K562 (cell line): ENCODE results near the gene C14orf180. TPM values are rescaled to one million over a fixed set of nuclear protein-coding genes. Genes with fewer than 3 reads are reported as not detected.

Experiments used
- ATAC-seq: fragments of 200-7000 bp; cut with Tn5 transposase; 3 replicates; pipeline ENCODE4 v1.9.1; 2020; ENCODE audit warnings: moderate library complexity
- BruUV-seq: library from RNA; stranded (reverse); fragments of 400-500 nt; replicated peaks from 2 replicates; lab custom pipeline; 2021; lab: Mats Ljungman, UMichigan
- CTCF ChIA-PET: fragments of 300-600 bp; formaldehyde crosslinking; extraction: SDS; loops from one replicate; lab custom pipeline; 2021; ENCODE audit warnings: low intra/inter-chr PET ratio; lab: Yijun Ruan, JAX
- POLR2A ChIA-PET: fragments of 300-600, 350-650 bp; sonication (Branson Sonifier 250); formaldehyde crosslinking; extraction: SDS; loops from one replicate; lab custom pipeline; 2021; ENCODE audit warnings: antibody characterized with exemption, inconsistent platforms; lab: Yijun Ruan, JAX
- DNase-seq, 4 experiments: peaks; one replicate each; pipeline versions ENCODE4 v3.0.0 to v3.0.0-alpha.2; 2011 to 2018; ENCODE audit warnings: low spot score in 3 of 4, mixed read lengths in 3 of 4; ENCODE audit errors: extremely low read depth in 1 of 4
- FAIRE-seq: peaks from 2 replicates; lab custom pipeline; 2011; peaks lifted over from hg19 to GRCh38; lab: Jason Lieb, UNC
- H2AFZ ChIP-seq: 2 replicates; pipeline ENCODE4 v1.6.0; 2011; ENCODE audit warnings: low read depth, low read length, control low read depth, inconsistent platforms
- H3K27ac ChIP-seq: fragments of 200-600 bp; 3 replicates; pipeline ENCODE4 v1.8.0; 2011; ENCODE audit warnings: low read depth, mild to moderate bottlenecking, control low read depth, inconsistent platforms, low read length, moderate library complexity, mixed read lengths; ENCODE audit errors: extremely low read depth
- H3K27me3 ChIP-seq, 2 experiments: fragments of 300-600 bp in 1 of 2; 2 replicates in 1 of 2; 3 replicates in 1 of 2; pipeline versions ENCODE4 v1.6.0 to v1.8.0; 2011; ENCODE audit warnings: inconsistent platforms in 2 of 2, low read length in 2 of 2, mild to moderate bottlenecking in 1 of 2, mixed read lengths in 1 of 2, moderate library complexity in 1 of 2; ENCODE audit not compliant: control insufficient read depth in 2 of 2, insufficient read depth in 2 of 2
- H3K36me3 ChIP-seq: fragments of 300-600 bp; 3 replicates; pipeline ENCODE4 v1.8.0; 2011; ENCODE audit warnings: mild to moderate bottlenecking, low read length, inconsistent platforms; ENCODE audit not compliant: control insufficient read depth, insufficient read depth
- H3K4me1 ChIP-seq, 2 experiments: fragments of 200-600 bp in 1 of 2; replicated peaks in 1 of 2; 2 replicates in 1 of 2; 3 replicates in 1 of 2; pipeline versions ENCODE4 v1.5.1 to v1.8.0; 2011; ENCODE audit warnings: inconsistent platforms in 2 of 2, low read length in 2 of 2, mild to moderate bottlenecking in 1 of 2, mixed read lengths in 1 of 2, moderate library complexity in 1 of 2; ENCODE audit not compliant: control insufficient read depth in 2 of 2, insufficient read depth in 2 of 2
- H3K4me2 ChIP-seq: 2 replicates; pipeline ENCODE4 v1.6.1; 2011; ENCODE audit warnings: low read length, control low read depth, inconsistent platforms, mixed read lengths; ENCODE audit not compliant: insufficient read depth
- H3K4me3 ChIP-seq: fragments of 200-600 bp; sonication (generic), shearing (Covaris generic); 2 replicates; pipeline ENCODE4 v1.5.1; 2016; ENCODE audit warnings: control low read depth, inconsistent platforms
- H3K79me2 ChIP-seq: fragments of 200-600 bp; 3 replicates; pipeline ENCODE4 v1.8.0; 2011; ENCODE audit warnings: low read length, inconsistent platforms; ENCODE audit not compliant: control insufficient read depth, insufficient read depth
- H3K9ac ChIP-seq, 2 experiments: 2 replicates each; pipeline versions ENCODE4 v1.6.0 to v1.6.1; 2011; ENCODE audit warnings: low read depth in 2 of 2, low read length in 2 of 2, control low read depth in 1 of 2, inconsistent platforms in 1 of 2, mild to moderate bottlenecking in 1 of 2, mixed read lengths in 1 of 2; ENCODE audit not compliant: insufficient read depth in 1 of 2
- H3K9me1 ChIP-seq: one replicate; pipeline ENCODE4 v1.6.0; 2011; ENCODE audit warnings: inconsistent platforms, mild to moderate bottlenecking, low read length, moderate library complexity; ENCODE audit not compliant: control insufficient read depth, insufficient read depth
- H3K9me3 ChIP-seq: replicated peaks from 2 replicates; pipeline ENCODE4 v1.5.1; 2011; ENCODE audit warnings: low read depth, low read length, inconsistent platforms; ENCODE audit not compliant: control insufficient read depth, insufficient read depth
- H4K20me1 ChIP-seq: replicated peaks from 2 replicates; pipeline ENCODE4 v1.6.1; 2011; ENCODE audit warnings: low read length, inconsistent platforms, mixed read lengths; ENCODE audit not compliant: control insufficient read depth, insufficient read depth
- ATF4 ChIP-seq: fragments of 450-650 bp; formaldehyde crosslinking; IDR thresholded peaks from 2 replicates; pipeline ENCODE4 v1.4.0; 2022; ENCODE audit warnings: mild to moderate bottlenecking, moderate library complexity
- BDP1 ChIP-seq: IDR thresholded peaks from 3 replicates; pipeline ENCODE4 v1.6.1; 2011; ENCODE audit not compliant: insufficient read length, insufficient read depth
- BRF1 ChIP-seq: IDR thresholded peaks from 3 replicates; pipeline ENCODE4 v1.6.1; 2011; ENCODE audit warnings: borderline replicate concordance, mild to moderate bottlenecking; ENCODE audit not compliant: insufficient read length; ENCODE audit errors: extremely low read depth
- CEBPB ChIP-seq: fragments of 450-650 bp; IDR thresholded peaks from 2 replicates; pipeline ENCODE4 v1.6.1; 2016; ENCODE audit warnings: missing genetic modification characterization, missing compliant biosample characterization
- CGGBP1 ChIP-seq: fragments of 250-450 bp; sonication (Bioruptor Pico); IDR thresholded peaks from 2 replicates; pipeline ENCODE4 v1.9.0; 2021; ENCODE audit warnings: mild to moderate bottlenecking
- KLF6 ChIP-seq: fragments of 250-450 bp; sonication (Bioruptor Pico); IDR thresholded peaks from 2 replicates; pipeline ENCODE4 v1.4.0; 2020; ENCODE audit warnings: mild to moderate bottlenecking, moderate library complexity, borderline replicate concordance
- NR1H2 ChIP-seq: sonication (generic); formaldehyde crosslinking; IDR thresholded peaks from 2 replicates; pipeline ENCODE4 v1.4.0; 2020; ENCODE audit warnings: mild to moderate bottlenecking, missing genetic modification reagents
- RBM25 ChIP-seq: fragments of 200-400 bp; formaldehyde crosslinking; IDR thresholded peaks from 2 replicates; pipeline ENCODE4 v1.6.1; 2018; ENCODE audit warnings: low read length, low read depth, moderate library complexity; ENCODE audit not compliant: severe bottlenecking
- TOE1 ChIP-seq, 2 experiments: fragments of 450-650 bp in 1 of 2; sonication (generic) in 1 of 2; formaldehyde crosslinking in 1 of 2; IDR thresholded peaks; 2 replicates each; pipeline versions ENCODE4 v1.7.1 to v1.8.0; 2016 to 2022; ENCODE audit warnings: borderline replicate concordance in 2 of 2, mild to moderate bottlenecking in 2 of 2, antibody characterized with exemption in 1 of 2, inconsistent platforms in 1 of 2, low read depth in 1 of 2, missing genetic modification reagents in 1 of 2, moderate library complexity in 1 of 2
- ZBTB49 ChIP-seq: sonication (generic); formaldehyde crosslinking; IDR thresholded peaks from 2 replicates; pipeline ENCODE4 v1.8.0; 2022; ENCODE audit warnings: missing genetic modification reagents, mild to moderate bottlenecking, borderline replicate concordance
- ZKSCAN3 ChIP-seq: fragments of 250-450 bp; sonication (Bioruptor Pico); IDR thresholded peaks from 2 replicates; pipeline ENCODE4 v1.4.0; 2020
- ZNF354B ChIP-seq: fragments of 250-450 bp; sonication (Bioruptor Pico); IDR thresholded peaks from 2 replicates; pipeline ENCODE4 v1.4.0; 2020
- ZNF644 ChIP-seq: fragments of 200-800 bp; sonication (Bioruptor generic); IDR thresholded peaks from 2 replicates; pipeline ENCODE4 v1.6.1; 2016; ENCODE audit warnings: low read depth, missing genetic modification characterization, missing compliant biosample characterization
- WGBS: fragments of 100-300 bp; shearing (Covaris generic); methylation state at CpG from one replicate; pipeline ENCODE4 v1.1.6; 2016; ENCODE audit warnings: low coverage, mixed read lengths; ENCODE audit not compliant: insufficient coverage; ENCODE audit errors: missing lambda C conversion rate; 5-methylcytosine and 5-hydroxymethylcytosine counted together
- in situ Hi-C: fragments of 300-500 bp; cut with MboI; formaldehyde crosslinking; loops from 4 replicates; pipeline ENCODE4 v1.15.0; 2018; ENCODE audit warnings: inconsistent platforms, mixed read lengths
- intact Hi-C: fragments of 100-400 bp; cut with micrococcal nuclease; formaldehyde crosslinking; loops from 2 replicates; pipeline ENCODE4 v1.14.2; 2022
- polyA plus RNA-seq, 8 experiments: library from polyadenylated mRNA; depleted of rRNA in 4 of 8; stranded (reverse) in 5 of 8; unstranded in 3 of 8; fragments of >200 nt; fragmentation: Nextera tagmentation in 2 of 8; fragmentation: Illumina TruSeq in 1 of 8; extraction: Ambion mirVana in 2 of 8; extraction: Trizol in 1 of 8; gene quantifications; 2 replicates each; pipeline versions ENCODE4 v1.2.1 to v1.2.3, GENCODE V29; 2011 to 2014; ENCODE audit warnings: inconsistent platforms in 1 of 8, missing spikeins in 1 of 8
- total RNA-seq, 7 experiments: library from RNA; depleted of rRNA in 6 of 7; stranded (reverse); fragments of >200 nt in 6 of 7; fragmentation: Illumina TruSeq in 2 of 7; extraction: Trizol in 2 of 7; gene quantifications; 2 replicates each; pipeline versions ENCODE4 v1.2.1 to v1.2.3, GENCODE V29; 2011 to 2021; ENCODE audit warnings: low replicate concordance in 1 of 7

Gene C14orf180
- total and polyA plus RNA-seq, 9 of the 15 experiments (the other 6 are each of a cell fraction or from before 2014, with no cell fraction given) = not detected

DNA sequence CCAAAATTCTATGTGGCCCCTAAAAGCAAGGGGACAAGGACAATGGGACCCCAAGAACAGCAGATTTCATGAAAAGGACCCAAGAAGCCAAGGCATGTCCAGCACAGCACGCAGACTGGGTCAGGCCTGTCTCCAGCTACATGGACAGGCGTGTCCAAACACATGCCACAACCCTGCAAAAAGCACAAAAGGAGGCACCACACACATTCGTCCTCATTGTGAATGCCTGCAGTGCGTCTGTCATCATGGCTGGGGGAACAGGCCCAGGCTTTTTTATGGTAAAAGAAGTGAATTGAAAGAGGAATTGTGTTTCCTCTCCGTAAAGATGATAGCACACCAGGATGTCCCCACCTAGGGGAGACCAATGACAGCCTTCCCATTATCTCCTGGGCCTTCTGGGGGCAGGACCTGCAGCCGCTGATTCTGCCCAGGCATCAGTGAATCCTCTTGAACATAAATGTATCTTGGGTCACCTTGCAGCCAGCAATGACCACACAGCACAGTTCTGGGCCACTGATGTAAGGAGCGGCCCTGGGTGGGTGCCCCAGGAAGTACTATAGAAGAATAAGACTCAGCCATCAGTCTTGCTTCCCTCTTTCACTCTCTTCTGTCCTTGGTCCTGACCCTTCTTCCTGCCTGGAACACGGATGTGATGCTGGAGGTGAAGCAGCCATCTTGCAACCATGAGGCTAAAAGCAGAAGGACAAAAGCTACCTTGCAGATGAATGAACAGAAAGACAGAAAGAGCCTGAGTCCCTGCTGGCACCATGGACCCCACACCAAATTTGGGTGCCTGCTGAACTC, 29.8 kb upstream of the C14orf180 start (continued):
- TF ChIP-seq ATF4 (CRISPR knock-in tag) (no peak), RBM25 (peak; percentile 83), TOE1 (IDR thresholded peaks at IDR 0.05; ENCODE audit: borderline replicate concordance) (no peak), TOE1 (CRISPR knock-in tag; IDR thresholded peaks at IDR 0.05; ENCODE audit: borderline replicate concordance, low read depth) (no peak), ZNF354B (no peak)
- TF ChIP-seq, all 486 proteins: peak for 2

- Histone ChIP-seq H3K4me3 (no peak overlapping the region), H3K4me2 (no peak overlapping the region), H3K36me3 (no peaks in the 10 kb centered on the region), H3K9me1 (no peaks in the 10 kb centered on the region), H3K27me3 (peaks cover 0 to 32% of the 10 kb centered on the region in 2 experiments; a peak in 2 of 5 replicates), H3K4me1 (no peaks in the 10 kb centered on the region), H3K79me2 (no peaks in the 10 kb centered on the region), H3K27ac (no peak overlapping the region), H3K9me3 (no peaks in the 10 kb centered on the region), H2AFZ (no peak overlapping the region), H3K9ac (no peak overlapping the region), H4K20me1 (no peaks in the 10 kb centered on the region; the same call in none of the 2 replicates)
- ChIA-PET POLR2A (no interaction called here), CTCF (no interaction called here)
- no TSS peak for BruUV-seq
- DNase-seq (no peak), FAIRE-seq (no peak), ATAC-seq (no peak)
- intact Hi-C loops (no loop called here), in situ Hi-C loops (no loop called here)
- 2% methylated on average over 11 of the region's 13 CpGs for WGBS
- TF ChIP-seq ZKSCAN3 (CRISPR knock-in tag) = no peak
- TF ChIP-seq CEBPB (tag) = no peak
- no peak for TF ChIP-seq KLF6 (CRISPR knock-in tag)
- TF ChIP-seq ZBTB49 (CRISPR knock-in tag) = no peak
- no peak for TF ChIP-seq ZNF644 (tag)
- TF ChIP-seq BDP1 = no peak
- TF ChIP-seq BRF1 = no peak
- no peak for TF ChIP-seq NR1H2 (CRISPR knock-in tag)
- no peak for TF ChIP-seq CGGBP1 (CRISPR knock-in tag)
Observed at GRCh38 chr14:104550340-104550860, 29.2 kb upstream of the C14orf180 start.
